ENCODE data around the gene PCDHGC4. TPM values are rescaled to one million over a fixed set of nuclear protein-coding genes. Genes with fewer than 3 reads are reported as not detected.

PCDHGC4 gene
- total and polyA plus RNA-seq, 2 donors (not counting 3 experiments of a cell fraction or from before 2014, with no cell fraction given) = 0.25 to 2.1 TPM

- dilution Hi-C loops (cut with MboI; ENCODE audit: extremely low pct_ligation_motif_present, low sequenced_read_pairs) = no loop called here
- FAIRE-seq = peak; percentile 94
Observed at GRCh38 chr5:141475625-141476131, 9.2 kb upstream of the PCDHGC4 start, which contains the start of gene PCDHGC3. Gene PCDHGC3 (plus strand): TSS chr5:141475966. CDS start chr5:141476117, 151 bp downstream.

More at GRCh38 chr5:141475625-141476131, 9.2 kb upstream of the PCDHGC4 start, which contains the start of gene PCDHGC3:
- Histone ChIP-seq H2AFZ (ENCODE audit: low read depth, low read length) (peak within 1 kb of the TSS; percentile 77), H3K4me2 (ENCODE audit: insufficient read depth, low read length) (peak within 1 kb of the TSS; percentile 82), H3K9me3 (replicated peaks; ENCODE audit: control insufficient read depth, insufficient read depth, low read length) (no peaks in the 10 kb centered on the region), H3K79me2 (ENCODE audit: control insufficient read depth, insufficient read depth, low read length) (no peaks in the 10 kb centered on the region), H3K4me3 (replicated peaks in 1 of 3; ENCODE audit: insufficient read depth in 1 of 3, low read depth in 1 of 3, low read length in 3 of 3) (peak within 1 kb of the TSS; percentile 32 to 70 (median 50)), H3K9ac (replicated peaks; ENCODE audit: extremely low read depth, insufficient read depth, low read length) (peak within 1 kb of the TSS; percentile 20), H3K36me3 (ENCODE audit: control insufficient read depth in 2 of 2, extremely low read depth in 1 of 2, insufficient read depth in 2 of 2, low read length in 2 of 2) (no peaks in the 10 kb centered on the region), H3K27me3 (ENCODE audit: control insufficient read depth in 2 of 2, insufficient read depth in 2 of 2, low read length in 2 of 2) (peaks cover 0 to 5% of the 10 kb centered on the region in 2 experiments), H3K4me1 (ENCODE audit: control insufficient read depth, extremely low read depth, insufficient read depth, low read length) (peaks cover 7% of the 10 kb centered on the region), H4K20me1 (replicated peaks; ENCODE audit: control insufficient read depth, extremely low read depth, insufficient read depth, low read length) (no peaks in the 10 kb centered on the region), H3K9me1 (replicated peaks; ENCODE audit: control insufficient read depth, extremely low read depth, insufficient read depth, low read length) (no peaks in the 10 kb centered on the region), H3K27ac (ENCODE audit: insufficient read depth, low read depth, low read length) (no peak within 1 kb of the TSS)
- CTCF ChIA-PET = interaction anchor here (0.6 to 3.4 kb wide), 31 partner anchors 10 to 137 kb away, joined by 3 to 66 read pairs (median 5); partner anchors contain the start of genes PCDHGA10, PCDHGA11, PCDHGA12 and PCDHGA2
- intact Hi-C loops (cut with micrococcal nuclease) = loop anchor here (1.0 to 2.0 kb wide), 6 partner anchors 10 to 83 kb away; partner anchors contain the start of genes PCDHGA11, PCDHGA12 and PCDHGC4
- peak; percentile 96 for DNase-seq (ENCODE audit: low read depth, low spot score)
- POLR2A ChIA-PET = interaction anchor here (1.0 to 1.5 kb wide), 2 partner anchors 38 to 46 kb away, joined by 3 to 5 read pairs; no protein-coding TSS in a partner anchor
- no TSS peak for BruUV-seq (replicated peaks)
- peak in 1 of 2 donors; percentile 8 for TF ChIP-seq CTCF (IDR thresholded peaks at IDR 0.05; ENCODE audit: extremely low read depth in 1 of 2, insufficient read depth in 1 of 2, low read depth in 1 of 2, low read length in 2 of 2)
- no peak for TF ChIP-seq POLR2A (IDR thresholded peaks at IDR 0.05; ENCODE audit: low read depth, low read length)
- peak; percentile 40 for TF ChIP-seq MAX (IDR thresholded peaks at IDR 0.05; ENCODE audit: insufficient read depth, insufficient read length)
